Activated CD4-positive, alpha-beta T cell treated with anti-CD3 and anti-CD28 coated beads, Interleukin-2, Interleukin-6, amounts not matched to agents 100 ng/mL and 50 ng/mL, durations not matched to agents 16 hours and 8 hours (primary cell): ENCODE data around the gene UNC5B.

Source experiments
- DNase-seq: peaks from one replicate; pipeline ENCODE4 v3.0.0-alpha.2; 2020

Gene UNC5B

GRCh38 chr10:71255808-71256660, 43.7 kb downstream of the UNC5B start:
- no peak for DNase-seq

- DNase-seq = no peak
Measured at GRCh38 chr10:71256661-71257318, 44.4 kb downstream of the UNC5B start.

- DNase-seq = no peak
Measured at GRCh38 chr10:71257319-71257997, 45.1 kb downstream of the UNC5B start.

GRCh38 chr10:71258046-71258445, 45.7 kb downstream of the UNC5B start:
- no peak for DNase-seq

- no peak for DNase-seq
Measured at GRCh38 chr10:71258446-71259145, 46.2 kb downstream of the UNC5B start.

- no peak for DNase-seq
Measured at GRCh38 chr10:71259282-71259681, 46.9 kb downstream of the UNC5B start.

- no peak for DNase-seq
Measured at GRCh38 chr10:71259815-71260501, 47.6 kb downstream of the UNC5B start.

GRCh38 chr10:71260622-71261325, 48.4 kb downstream of the UNC5B start:
- no peak for DNase-seq

- no peak for DNase-seq
Measured at GRCh38 chr10:71262027-71262426, 49.7 kb downstream of the UNC5B start.

- no peak for DNase-seq
Measured at GRCh38 chr10:71262817-71263216, 50.4 kb downstream of the UNC5B start.

GRCh38 chr10:71263376-71263775, 51.0 kb downstream of the UNC5B start:
- no peak for DNase-seq

GRCh38 chr10:71264345-71265200, 52.2 kb downstream of the UNC5B start:
- no peak for DNase-seq

GRCh38 chr10:71265201-71265575, 52.8 kb downstream of the UNC5B start:
- DNase-seq = no peak

- DNase-seq = no peak
Measured at GRCh38 chr10:71265618-71266146, 53.3 kb downstream of the UNC5B start.

GRCh38 chr10:71266147-71266917, 54.0 kb downstream of the UNC5B start:
- DNase-seq = no peak

GRCh38 chr10:71266918-71267442, 54.6 kb downstream of the UNC5B start:
- DNase-seq = no peak

GRCh38 chr10:71267508-71268240, 55.3 kb downstream of the UNC5B start:
- no peak for DNase-seq

- no peak for DNase-seq
Measured at GRCh38 chr10:71268247-71268691, 55.9 kb downstream of the UNC5B start.

GRCh38 chr10:71268758-71269157, 56.4 kb downstream of the UNC5B start:
- no peak for DNase-seq
